Tibial nerve (tissue), 4 donors: ENCODE measurements around the gene JAKMIP2. TPM values are rescaled to one million over a fixed set of nuclear protein-coding genes. Genes with fewer than 3 reads are reported as not detected.
"Not testable (repeated sequence)": the region's sequence is repeated elsewhere in the genome, so short reads cannot be mapped to it uniquely, and the experiment has no call there.

Experiments
- DNase-seq, 2 donors: peaks; one replicate each; pipeline ENCODE4 v3.0.0-alpha.2; 2019; ENCODE audit warnings: low spot score in 2 of 2
- H3K27ac ChIP-seq, 4 donors: fragments of 200-600 bp; sonication (generic) in 3 of 4; one replicate each; pipeline ENCODE4 v1.5.1; 2017 to 2019; ENCODE audit warnings: mild to moderate bottlenecking in 1 of 4
- H3K27me3 ChIP-seq, 2 donors: fragments of 200-600 bp; sonication (generic) in 1 of 2; one replicate each; pipeline versions ENCODE4 v1.5.1 to v1.6.0; 2017 to 2019
- H3K36me3 ChIP-seq, 3 donors: fragments of 200-600 bp; sonication (generic); one replicate each; pipeline ENCODE4 v1.5.1; 2018 to 2019
- H3K4me1 ChIP-seq, 4 donors: fragments of 200-600 bp; sonication (generic) in 3 of 4; one replicate each; pipeline ENCODE4 v1.5.1; 2017 to 2019
- H3K4me3 ChIP-seq, 4 donors: fragments of 200-600 bp; sonication (generic) in 3 of 4; one replicate each; pipeline ENCODE4 v1.5.1; 2017 to 2019; ENCODE audit warnings: mild to moderate bottlenecking in 1 of 4, moderate library complexity in 1 of 4
- H3K9me3 ChIP-seq, 4 donors: fragments of 200-600 bp; sonication (generic) in 3 of 4; one replicate each; pipeline ENCODE4 v1.5.1; 2017 to 2019
- EP300 ChIP-seq, 2 donors: sonication (generic); formaldehyde crosslinking; IDR thresholded peaks; one replicate each; pipeline ENCODE4 v1.6.1; 2017; ENCODE audit warnings: antibody characterized with exemption in 2 of 2, mild to moderate bottlenecking in 1 of 2
- POLR2A ChIP-seq, 2 donors: fragments of 450-650 bp; IDR thresholded peaks; one replicate each; pipeline ENCODE4 v1.6.1; 2017; ENCODE audit warnings: antibody characterized with exemption in 2 of 2, mild to moderate bottlenecking in 2 of 2, moderate library complexity in 2 of 2
- WGBS, 2 donors: methylation state at CpG; one replicate each; pipeline ENCODE4 v1.1.5; 2018; 5-methylcytosine and 5-hydroxymethylcytosine counted together
- total RNA-seq, 4 donors: library from RNA; depleted of rRNA; stranded (reverse); fragments of >200 nt; gene quantifications; one replicate each; pipeline ENCODE4 v1.1.0, GENCODE V29; 2016
- TF ChIP-seq, protein P1 (sequence below), 5 experiments: fragments of 200-600 bp in 3 of 5; fragments of 450-650 bp in 2 of 5; sonication (generic) in 3 of 5; IDR thresholded peaks; one replicate each; pipeline ENCODE4 v1.5.1; 2016 to 2019; ENCODE audit warnings: antibody characterized with exemption in 5 of 5, mild to moderate bottlenecking in 3 of 5, moderate library complexity in 2 of 5

JAKMIP2 gene
- total RNA-seq, 4 donors from 2014 or later = 7.2 to 22.7 (median 13.5) TPM

DNA sequence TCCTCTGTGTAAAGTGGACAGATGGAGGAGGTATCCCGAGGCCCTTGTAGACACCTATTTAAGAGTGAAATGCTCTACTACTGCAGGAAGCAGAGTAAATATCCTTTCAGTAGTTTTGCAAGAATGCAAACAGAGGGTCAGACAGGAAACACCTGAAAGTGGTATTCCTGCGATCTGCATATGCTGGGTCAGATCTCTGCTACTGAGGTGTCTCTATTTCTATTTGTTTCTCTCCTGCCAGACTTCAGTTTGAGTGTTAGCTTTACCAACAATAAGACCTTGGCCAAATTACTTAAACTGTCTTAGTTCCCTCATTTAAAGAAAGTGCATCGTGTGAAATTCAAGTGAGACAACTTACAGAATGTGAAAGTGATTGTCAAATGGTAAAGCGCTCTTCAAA, 47.6 kb downstream of the JAKMIP2 start:
- peaks cover 0 to 18% (median 0%) of the 10 kb centered on the region in 4 donors for H3K4me1 ChIP-seq
- H3K27me3 ChIP-seq = no peaks in the 10 kb centered on the region
- H3K36me3 ChIP-seq = no peaks in the 10 kb centered on the region
- H3K4me3 ChIP-seq = no peak overlapping the region
- TF ChIP-seq EP300 (IDR thresholded peaks at IDR 0.05) = no peak
- TF ChIP-seq POLR2A (IDR thresholded peaks at IDR 0.05) = no peak
- TF ChIP-seq, protein P1, sequence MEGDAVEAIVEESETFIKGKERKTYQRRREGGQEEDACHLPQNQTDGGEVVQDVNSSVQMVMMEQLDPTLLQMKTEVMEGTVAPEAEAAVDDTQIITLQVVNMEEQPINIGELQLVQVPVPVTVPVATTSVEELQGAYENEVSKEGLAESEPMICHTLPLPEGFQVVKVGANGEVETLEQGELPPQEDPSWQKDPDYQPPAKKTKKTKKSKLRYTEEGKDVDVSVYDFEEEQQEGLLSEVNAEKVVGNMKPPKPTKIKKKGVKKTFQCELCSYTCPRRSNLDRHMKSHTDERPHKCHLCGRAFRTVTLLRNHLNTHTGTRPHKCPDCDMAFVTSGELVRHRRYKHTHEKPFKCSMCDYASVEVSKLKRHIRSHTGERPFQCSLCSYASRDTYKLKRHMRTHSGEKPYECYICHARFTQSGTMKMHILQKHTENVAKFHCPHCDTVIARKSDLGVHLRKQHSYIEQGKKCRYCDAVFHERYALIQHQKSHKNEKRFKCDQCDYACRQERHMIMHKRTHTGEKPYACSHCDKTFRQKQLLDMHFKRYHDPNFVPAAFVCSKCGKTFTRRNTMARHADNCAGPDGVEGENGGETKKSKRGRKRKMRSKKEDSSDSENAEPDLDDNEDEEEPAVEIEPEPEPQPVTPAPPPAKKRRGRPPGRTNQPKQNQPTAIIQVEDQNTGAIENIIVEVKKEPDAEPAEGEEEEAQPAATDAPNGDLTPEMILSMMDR (IDR thresholded peaks at IDR 0.05) = no peak
- no peak for DNase-seq
- no peaks in the 10 kb centered on the region for H3K9me3 ChIP-seq
- WGBS, 2 donors = 71% methylated on average over 4 of the region's 4 CpGs
- H3K27ac ChIP-seq = no peak overlapping the region

DNA sequence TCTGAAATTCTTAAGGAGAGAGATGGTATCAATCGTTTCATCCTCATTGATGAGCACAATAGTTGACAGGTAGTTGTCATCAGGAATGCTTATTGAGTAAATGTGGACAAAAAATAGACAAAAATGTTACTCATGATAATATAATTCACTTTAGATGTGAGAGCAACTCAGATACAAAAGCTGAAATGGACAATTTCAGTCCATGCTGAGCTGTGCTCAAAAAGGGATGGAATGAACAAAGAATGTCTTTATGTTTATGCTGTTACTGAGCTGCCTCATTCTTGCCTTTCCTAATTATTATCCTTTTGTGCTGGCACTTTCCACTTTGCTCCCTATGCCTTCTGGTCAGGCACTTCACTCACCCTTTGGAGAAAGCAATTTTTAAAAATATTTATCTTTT, 49.5 kb downstream of the JAKMIP2 start:
- no peaks in the 10 kb centered on the region for H3K9me3 ChIP-seq
- WGBS, 2 donors = 53 to 61% methylated on average over 1 of the region's 1 CpG
- H3K27me3 ChIP-seq = no peaks in the 10 kb centered on the region
- no peak for TF ChIP-seq EP300 (IDR thresholded peaks at IDR 0.05)
- TF ChIP-seq, protein P1 (IDR thresholded peaks at IDR 0.05) = no peak
- TF ChIP-seq POLR2A (IDR thresholded peaks at IDR 0.05) = no peak
- H3K36me3 ChIP-seq = no peaks in the 10 kb centered on the region
- peaks cover 0 to 18% (median 0%) of the 10 kb centered on the region in 4 donors for H3K4me1 ChIP-seq
- H3K4me3 ChIP-seq = no peak overlapping the region
- DNase-seq = no peak
- H3K27ac ChIP-seq = no peak overlapping the region

DNA sequence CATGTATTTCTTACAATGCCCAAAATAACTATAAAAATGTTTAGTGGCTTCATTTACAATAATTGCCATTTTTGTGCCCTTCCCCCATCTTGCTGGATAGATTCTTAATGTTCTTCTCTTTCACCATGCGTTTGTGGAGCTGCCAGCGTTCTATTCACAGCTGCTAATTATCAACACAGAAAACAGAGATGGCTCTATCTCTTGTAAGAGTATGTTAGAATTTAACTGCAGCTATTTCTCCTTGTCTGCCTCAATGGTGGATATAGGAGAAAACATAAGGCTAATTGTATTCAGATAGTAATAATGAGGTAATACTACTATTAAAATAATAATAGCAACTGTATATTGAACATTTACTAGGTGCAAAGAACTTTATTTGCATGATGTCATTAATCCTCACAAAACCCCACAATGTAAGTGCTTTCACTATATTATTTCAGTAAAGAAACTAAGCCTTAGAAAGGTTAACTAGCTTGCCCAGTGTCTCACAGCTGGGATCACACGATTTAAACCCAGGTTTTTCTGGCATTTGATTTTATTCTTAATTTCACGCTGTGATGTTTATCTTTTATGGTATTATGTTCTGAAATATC, 50.1 kb downstream of the JAKMIP2 start:
- Histone ChIP-seq H3K4me1 (peaks cover 0 to 18% (median 0%) of the 10 kb centered on the region in 4 donors), H3K36me3 (no peaks in the 10 kb centered on the region), H3K27me3 (no peaks in the 10 kb centered on the region), H3K27ac (no peak overlapping the region), H3K4me3 (no peak overlapping the region), H3K9me3 (no peaks in the 10 kb centered on the region)
- TF ChIP-seq POLR2A (IDR thresholded peaks at IDR 0.05) = no peak
- no peak for DNase-seq
- WGBS, 2 donors = 43% methylated on average over 4 of the region's 4 CpGs

DNA sequence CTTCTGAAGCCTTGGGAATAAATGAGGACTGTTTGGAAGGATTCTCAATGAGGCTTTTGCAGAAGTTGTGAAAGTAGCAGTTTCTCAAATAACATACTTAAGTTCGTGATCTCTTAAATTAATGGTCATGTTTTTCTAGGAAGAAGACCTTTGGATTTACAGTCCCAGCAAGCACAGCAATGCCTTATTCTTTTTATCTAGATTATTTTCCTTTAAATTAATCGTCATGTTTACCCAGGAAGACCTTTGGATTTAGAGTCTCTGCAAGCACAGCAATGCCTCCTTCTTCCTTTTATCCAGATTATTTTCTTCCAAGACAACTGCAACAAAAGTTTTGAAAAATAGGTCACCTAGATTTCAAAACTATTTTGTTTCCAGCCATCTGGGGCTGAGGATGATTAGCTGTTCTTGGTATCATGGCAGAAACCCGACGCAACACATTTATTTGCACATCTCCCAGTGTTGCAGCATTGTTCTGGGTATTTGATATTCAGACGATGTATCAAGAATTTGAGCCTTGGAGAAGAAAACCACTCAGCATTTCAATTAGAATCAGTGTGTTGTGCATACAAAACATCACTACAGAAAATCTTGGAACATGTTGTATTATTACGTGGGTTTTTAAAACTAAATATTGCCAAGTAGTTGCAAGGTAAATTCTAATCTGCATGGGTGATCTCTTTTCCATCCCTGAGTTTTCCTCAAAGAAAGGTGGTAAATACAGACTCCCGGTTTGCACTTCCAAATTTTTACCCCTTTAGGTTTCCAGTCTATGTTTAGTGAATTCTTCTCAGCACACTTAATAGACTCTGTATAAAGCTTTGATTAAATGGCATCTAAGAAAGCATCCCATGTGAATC, 50.9 kb downstream of the JAKMIP2 start:
- Histone ChIP-seq H3K27me3 (no peaks in the 10 kb centered on the region), H3K4me1 (peaks cover 0 to 18% (median 0%) of the 10 kb centered on the region in 4 donors), H3K27ac (no peak overlapping the region), H3K4me3 (no peak overlapping the region), H3K9me3 (no peaks in the 10 kb centered on the region), H3K36me3 (no peaks in the 10 kb centered on the region)
- DNase-seq = no peak
- 45 to 50% methylated on average over 7 of the region's 7 CpGs for WGBS, 2 donors
- TF ChIP-seq EP300 (IDR thresholded peaks at IDR 0.05) = no peak

DNA sequence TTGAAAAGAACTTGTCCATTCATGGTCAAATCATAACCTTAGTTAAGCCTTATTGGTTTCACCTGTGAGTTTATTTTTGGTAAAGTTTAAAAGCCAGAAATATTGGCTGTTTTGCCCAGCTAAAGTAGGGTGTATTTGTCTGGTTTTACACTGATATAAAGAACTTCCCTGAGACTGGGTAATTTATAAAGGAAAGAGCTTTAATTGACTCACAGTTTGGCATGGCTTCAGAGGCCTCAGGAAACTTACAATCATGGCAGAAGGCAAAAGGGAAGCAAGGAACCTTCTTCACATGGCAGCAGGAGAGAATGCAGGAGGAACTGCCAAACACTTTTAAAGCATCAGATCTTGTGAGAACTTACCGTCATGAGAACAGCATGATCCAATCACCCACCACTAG, 55.3 kb downstream of the JAKMIP2 start:
- Histone ChIP-seq H3K9me3 (no peaks in the 10 kb centered on the region), H3K4me1 (peaks cover 0 to 11% (median 0%) of the 10 kb centered on the region in 4 donors), H3K27me3 (no peaks in the 10 kb centered on the region), H3K36me3 (no peaks in the 10 kb centered on the region), H3K4me3 (no peak overlapping the region), H3K27ac (no peak overlapping the region)
- TF ChIP-seq POLR2A (IDR thresholded peaks at IDR 0.05) (no peak), EP300 (IDR thresholded peaks at IDR 0.05) (no peak)
- TF ChIP-seq, protein P1 (IDR thresholded peaks at IDR 0.05) = no peak
- 94 to 96% methylated on average over 1 of the region's 1 CpG for WGBS, 2 donors
- no peak for DNase-seq

DNA sequence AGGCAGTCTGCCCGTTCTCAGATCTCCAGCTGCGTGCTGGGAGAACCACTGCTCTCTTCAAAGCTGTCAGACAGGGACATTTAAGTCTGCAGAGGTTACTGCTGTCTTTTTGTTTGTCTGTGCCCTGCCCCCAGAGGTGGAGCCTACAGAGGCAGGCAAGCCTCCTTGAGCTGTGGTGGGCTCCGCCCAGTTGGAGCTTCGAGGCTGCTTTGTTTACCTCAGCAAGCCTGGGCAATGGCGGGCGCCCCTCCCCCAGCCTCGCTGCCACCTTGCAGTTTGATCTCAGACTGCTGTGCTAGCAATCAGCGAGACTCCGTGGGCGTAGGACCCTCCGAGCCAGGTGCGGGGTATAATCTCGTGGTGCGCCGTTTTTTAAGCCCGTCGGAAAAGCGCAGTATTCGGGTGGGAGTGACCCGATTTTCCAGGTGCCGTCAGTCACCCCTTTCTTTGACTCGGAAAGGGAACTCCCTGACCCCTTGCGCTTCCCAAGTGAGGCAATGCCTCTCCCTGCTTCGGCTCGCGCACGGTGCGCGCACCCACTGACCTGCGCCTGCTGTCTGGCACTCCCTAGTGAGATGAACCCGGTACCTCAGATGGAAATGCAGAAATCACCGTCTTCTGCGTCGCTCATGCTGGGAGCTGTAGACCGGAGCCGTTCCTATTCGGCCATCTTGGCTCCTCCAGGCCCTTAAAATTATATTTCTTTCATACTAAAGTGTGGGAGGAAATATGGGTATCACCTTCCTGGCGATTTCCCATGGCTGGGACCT, 61.2 kb downstream of the JAKMIP2 start:
- H3K36me3 ChIP-seq, H3K4me3 ChIP-seq, H3K4me1 ChIP-seq, H3K9me3 ChIP-seq, DNase-seq, H3K27ac ChIP-seq, H3K27me3 ChIP-seq: not testable (repeated sequence)
- WGBS, 2 donors = 94% methylated on average over 19 to 34 of the region's 38 CpGs
